ENCODE results near the gene SEMA3D. TPM values are rescaled to one million over a fixed set of nuclear protein-coding genes. Genes with fewer than 3 reads are reported as not detected.

Gene SEMA3D
- total RNA-seq, 3 donors from 2014 or later, result 3.5 to 7.5 (median 7.0) TPM

DNA sequence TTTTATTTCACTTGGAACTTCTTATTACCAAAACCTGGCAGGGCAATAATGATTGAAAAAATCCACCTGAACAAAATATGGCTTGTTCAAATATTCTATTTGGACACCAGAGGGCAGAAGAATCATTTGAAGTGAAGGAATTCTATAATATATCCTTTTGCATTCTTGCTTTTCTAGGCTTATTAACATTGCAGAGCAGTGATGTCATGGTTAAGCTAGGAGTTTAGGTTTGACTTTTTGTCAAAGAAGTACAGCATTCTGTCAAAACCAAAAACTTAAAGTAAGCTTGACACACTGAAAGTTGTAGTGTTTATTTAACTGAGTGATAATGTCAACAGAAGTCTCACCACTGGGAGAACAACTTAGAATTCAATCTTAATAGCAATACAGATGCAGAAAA lies 156.0 kb downstream of the SEMA3D start:
- H3K4me3 ChIP-seq, result no peak overlapping the region
- intact Hi-C loops (cut with DNase I; ENCODE audit: low total_unique reads), result no loop called here
- H3K27me3 ChIP-seq, result no peaks in the 10 kb centered on the region
- no peak overlapping the region for H3K27ac ChIP-seq
- TF ChIP-seq POLR2AphosphoS5 (IDR thresholded peaks at IDR 0.05) (no peak), POLR2A (IDR thresholded peaks at IDR 0.05) (no peak)
- TF ChIP-seq, protein P1, sequence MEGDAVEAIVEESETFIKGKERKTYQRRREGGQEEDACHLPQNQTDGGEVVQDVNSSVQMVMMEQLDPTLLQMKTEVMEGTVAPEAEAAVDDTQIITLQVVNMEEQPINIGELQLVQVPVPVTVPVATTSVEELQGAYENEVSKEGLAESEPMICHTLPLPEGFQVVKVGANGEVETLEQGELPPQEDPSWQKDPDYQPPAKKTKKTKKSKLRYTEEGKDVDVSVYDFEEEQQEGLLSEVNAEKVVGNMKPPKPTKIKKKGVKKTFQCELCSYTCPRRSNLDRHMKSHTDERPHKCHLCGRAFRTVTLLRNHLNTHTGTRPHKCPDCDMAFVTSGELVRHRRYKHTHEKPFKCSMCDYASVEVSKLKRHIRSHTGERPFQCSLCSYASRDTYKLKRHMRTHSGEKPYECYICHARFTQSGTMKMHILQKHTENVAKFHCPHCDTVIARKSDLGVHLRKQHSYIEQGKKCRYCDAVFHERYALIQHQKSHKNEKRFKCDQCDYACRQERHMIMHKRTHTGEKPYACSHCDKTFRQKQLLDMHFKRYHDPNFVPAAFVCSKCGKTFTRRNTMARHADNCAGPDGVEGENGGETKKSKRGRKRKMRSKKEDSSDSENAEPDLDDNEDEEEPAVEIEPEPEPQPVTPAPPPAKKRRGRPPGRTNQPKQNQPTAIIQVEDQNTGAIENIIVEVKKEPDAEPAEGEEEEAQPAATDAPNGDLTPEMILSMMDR (IDR thresholded peaks at IDR 0.05), result peak; percentile 30 to 62 (median 40)
- H3K4me1 ChIP-seq, result no peaks in the 10 kb centered on the region
- H3K36me3 ChIP-seq, result no peaks in the 10 kb centered on the region
- DNase-seq (ENCODE audit: low spot score in 2 of 2), result no peak
- H3K9me3 ChIP-seq, result no peaks in the 10 kb centered on the region

DNA sequence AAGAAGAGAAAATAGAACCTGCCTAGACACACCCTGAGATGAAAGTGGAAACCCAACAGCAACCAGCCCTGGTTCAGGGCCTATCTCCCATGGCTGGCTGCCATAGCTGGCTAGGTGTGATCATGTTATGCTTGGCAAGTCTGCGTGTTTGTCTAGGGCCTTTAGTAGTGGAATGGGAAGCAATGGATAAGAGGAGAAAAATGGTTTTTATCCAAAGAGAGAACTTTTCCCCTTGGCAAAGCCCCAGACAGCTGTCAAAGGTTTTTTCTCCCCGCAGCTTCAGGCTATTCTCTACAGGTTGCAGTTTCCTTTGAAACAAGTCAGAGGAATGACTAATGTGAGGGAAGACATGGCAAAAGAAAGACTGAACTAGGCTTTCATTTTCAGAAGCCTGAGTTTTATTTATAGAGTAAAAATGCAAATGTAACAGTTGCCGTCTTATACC lies 161.5 kb downstream of the SEMA3D start:
- intact Hi-C loops (cut with DNase I; ENCODE audit: low total_unique reads), result loop anchor here (10.0 kb wide), 1 partner anchor 799 kb away; no protein-coding TSS in a partner anchor
- no peak overlapping the region for H3K4me3 ChIP-seq
- no peak overlapping the region for H3K27ac ChIP-seq
- H3K36me3 ChIP-seq, result no peaks in the 10 kb centered on the region
- DNase-seq (ENCODE audit: low spot score in 2 of 2), result no peak
- TF ChIP-seq, protein P1 (IDR thresholded peaks at IDR 0.05), result no peak
- TF ChIP-seq POLR2AphosphoS5 (IDR thresholded peaks at IDR 0.05) (no peak), POLR2A (IDR thresholded peaks at IDR 0.05) (no peak)
- H3K4me1 ChIP-seq, result no peaks in the 10 kb centered on the region
- H3K27me3 ChIP-seq, result no peaks in the 10 kb centered on the region
- no peaks in the 10 kb centered on the region for H3K9me3 ChIP-seq

DNA sequence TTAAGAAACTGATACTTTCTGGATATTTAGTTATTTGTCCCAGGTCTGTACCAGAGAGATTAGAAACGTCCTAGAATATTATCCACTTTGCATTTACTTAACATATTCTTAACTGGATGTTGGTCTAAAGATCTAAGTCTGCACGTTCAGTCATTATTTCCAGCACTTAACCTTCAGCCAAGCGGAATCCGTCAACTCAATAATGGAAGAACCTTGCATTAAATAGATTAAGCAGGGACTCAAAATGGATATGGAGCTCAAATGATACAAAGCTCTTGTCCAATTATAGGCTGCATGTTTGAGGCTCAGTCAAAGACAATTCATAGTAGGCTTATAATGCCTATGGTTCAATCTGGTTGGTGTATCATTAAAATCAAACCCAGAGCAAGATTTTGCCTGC lies 162.9 kb downstream of the SEMA3D start:
- no peaks in the 10 kb centered on the region for H3K9me3 ChIP-seq
- H3K27ac ChIP-seq, result no peak overlapping the region
- H3K4me1 ChIP-seq, result no peaks in the 10 kb centered on the region
- no peak for DNase-seq (ENCODE audit: low spot score in 2 of 2)
- TF ChIP-seq, protein P1 (IDR thresholded peaks at IDR 0.05), result no peak
- TF ChIP-seq POLR2A (IDR thresholded peaks at IDR 0.05), result no peak
- no peak for TF ChIP-seq POLR2AphosphoS5 (IDR thresholded peaks at IDR 0.05)
- intact Hi-C loops (cut with DNase I; ENCODE audit: low total_unique reads), result loop anchor here (10.0 kb wide), 1 partner anchor 801 kb away; no protein-coding TSS in a partner anchor
- no peak overlapping the region for H3K4me3 ChIP-seq
- no peaks in the 10 kb centered on the region for H3K27me3 ChIP-seq
- no peaks in the 10 kb centered on the region for H3K36me3 ChIP-seq

DNA sequence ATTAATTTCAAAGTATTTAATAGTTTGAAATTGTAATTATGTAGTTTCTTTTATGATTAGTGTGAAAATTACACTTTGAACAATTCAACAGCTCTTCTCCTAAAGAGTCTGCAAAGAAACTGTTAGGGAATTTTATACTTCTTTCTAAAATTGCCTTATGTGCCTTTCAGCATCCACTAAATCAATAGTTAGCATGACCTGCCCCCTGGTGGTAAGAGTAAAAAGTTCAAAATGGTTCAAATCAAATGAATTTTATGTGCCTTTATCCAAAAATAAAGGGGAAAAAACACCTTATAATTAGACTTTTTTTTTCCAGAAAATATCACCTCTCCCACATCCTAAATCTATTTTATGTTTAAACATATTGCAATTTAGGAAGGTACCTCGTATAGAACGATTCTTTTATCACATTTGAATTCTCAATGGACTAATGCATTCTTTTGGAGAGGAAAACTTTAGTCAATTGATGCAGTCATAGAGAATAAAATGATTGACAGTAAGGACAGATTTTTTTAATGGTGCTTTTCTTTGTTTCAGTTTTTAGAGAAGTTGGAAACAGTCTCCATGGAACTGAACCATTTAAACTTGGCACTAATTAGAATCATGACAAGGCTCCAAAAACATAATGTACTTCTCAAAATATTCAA lies 163.7 kb downstream of the SEMA3D start:
- no peak overlapping the region for H3K27ac ChIP-seq
- no peak for DNase-seq (ENCODE audit: low spot score in 2 of 2)
- H3K27me3 ChIP-seq, result no peaks in the 10 kb centered on the region
- no peaks in the 10 kb centered on the region for H3K36me3 ChIP-seq
- no peak for TF ChIP-seq POLR2AphosphoS5 (IDR thresholded peaks at IDR 0.05)
- TF ChIP-seq, protein P1 (IDR thresholded peaks at IDR 0.05), result peak; percentile 70 to 86 (median 84)
- TF ChIP-seq POLR2A (IDR thresholded peaks at IDR 0.05), result no peak
- H3K9me3 ChIP-seq, result no peaks in the 10 kb centered on the region
- intact Hi-C loops (cut with DNase I; ENCODE audit: low total_unique reads), result loop anchor here (10.0 kb wide), 1 partner anchor 802 kb away; no protein-coding TSS in a partner anchor
- H3K4me3 ChIP-seq, result no peak overlapping the region
- H3K4me1 ChIP-seq, result no peaks in the 10 kb centered on the region

DNA sequence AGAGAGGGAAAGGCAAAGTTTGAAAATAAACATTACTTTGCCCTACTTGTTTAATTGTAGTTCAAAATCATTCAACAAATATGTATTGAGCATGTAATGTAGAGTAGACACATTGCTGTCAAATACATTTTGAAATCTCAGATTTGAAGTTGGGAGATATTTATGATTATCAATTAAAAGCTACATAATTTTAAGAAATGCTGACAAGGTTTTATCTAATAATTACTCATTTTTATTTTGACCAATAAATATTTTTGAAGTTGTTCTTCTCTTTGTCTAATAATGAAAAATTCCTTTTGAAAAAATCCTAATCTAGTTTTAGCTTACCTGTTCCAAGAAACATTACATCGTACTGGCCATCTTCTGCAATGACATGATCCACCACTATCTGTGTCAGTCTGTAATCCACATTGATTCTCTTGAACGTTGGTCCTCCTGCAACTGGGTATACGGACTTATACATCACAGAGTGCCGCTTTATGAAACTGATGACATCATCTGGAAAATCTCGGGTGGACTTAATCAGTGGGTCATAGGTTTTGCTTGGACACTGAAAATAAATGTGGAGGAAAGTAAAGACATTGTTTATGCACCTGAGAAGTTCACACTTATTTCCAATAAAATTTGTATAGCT lies 164.7 kb downstream of the SEMA3D start:
- DNase-seq (ENCODE audit: low spot score in 2 of 2), result no peak

More for the DNA sequence above, 164.7 kb downstream of the SEMA3D start:
- Histone ChIP-seq H3K9me3 (no peaks in the 10 kb centered on the region), H3K27ac (no peak overlapping the region), H3K4me1 (no peaks in the 10 kb centered on the region), H3K27me3 (no peaks in the 10 kb centered on the region), H3K36me3 (no peaks in the 10 kb centered on the region), H3K4me3 (no peak overlapping the region)
- intact Hi-C loops (cut with DNase I; ENCODE audit: low total_unique reads), result loop anchor here (10.0 kb wide), 1 partner anchor 803 kb away; no protein-coding TSS in a partner anchor
- TF ChIP-seq POLR2A (IDR thresholded peaks at IDR 0.05) (no peak), POLR2AphosphoS5 (IDR thresholded peaks at IDR 0.05) (no peak)
- TF ChIP-seq, protein P1 (IDR thresholded peaks at IDR 0.05), result no peak

Measured in breast epithelium (tissue), 4 donors.